Upper lobe of left lung (tissue), 4 donors: ENCODE data around the gene NWD2.

ENCODE experiments used
- CTCF ChIP-seq, 6 experiments: fragments of 450-650 bp in 4 of 6; fragments of 200-600 bp in 2 of 6; sonication (generic) in 2 of 6; IDR thresholded peaks; one replicate each; pipeline ENCODE4 v1.5.1; 2016 to 2019; ENCODE audit warnings: antibody characterized with exemption in 6 of 6
- POLR2A ChIP-seq, 4 donors: fragments of 450-650 bp; IDR thresholded peaks; one replicate each; pipeline ENCODE4 v1.5.1; 2016 to 2017; ENCODE audit warnings: antibody characterized with exemption in 4 of 4, mild to moderate bottlenecking in 2 of 4
- POLR2AphosphoS5 ChIP-seq, 2 donors: sonication (generic); formaldehyde crosslinking; IDR thresholded peaks; one replicate each; pipeline ENCODE4 v1.5.1; 2017; ENCODE audit warnings: antibody characterized with exemption in 2 of 2

GRCh38 chr4:37393321-37393720 lies 148.8 kb downstream of the NWD2 start:
- no peak for TF ChIP-seq POLR2A (IDR thresholded peaks at IDR 0.05)
- no peak for TF ChIP-seq POLR2AphosphoS5 (IDR thresholded peaks at IDR 0.05)
- TF ChIP-seq CTCF (IDR thresholded peaks at IDR 0.05), result no peak
